Spleen (tissue), 7 donors: ENCODE measurements around the gene MCUR1.

Experiments used
- CTCF ChIP-seq, 11 experiments: fragments of 200-600 bp in 7 of 11; fragments of 450-650 bp in 4 of 11; sonication (generic) in 4 of 11; IDR thresholded peaks in 8 of 11; conservative IDR thresholded peaks in 3 of 11; 1 replicate in 7 of 11; 2 replicates in 4 of 11; pipeline versions ENCODE4 v1.4.0 to v1.8.0; 2016 to 2021; ENCODE audit warnings: antibody characterized with exemption in 11 of 11, inconsistent platforms in 4 of 11, mild to moderate bottlenecking in 1 of 11
- POLR2AphosphoS5 ChIP-seq, 3 donors: sonication (generic); formaldehyde crosslinking; IDR thresholded peaks; one replicate each; pipeline ENCODE4 v1.5.1; 2017; ENCODE audit warnings: antibody characterized with exemption in 3 of 3
- donor health status: DM: no; HTN: no; CAD: no; lungs with moderate emphysema.
- donor health status: DM: no; HTN: no; CAD: no.
- donor health status: DM: no; HTN: no; CAD: no.

DNA sequence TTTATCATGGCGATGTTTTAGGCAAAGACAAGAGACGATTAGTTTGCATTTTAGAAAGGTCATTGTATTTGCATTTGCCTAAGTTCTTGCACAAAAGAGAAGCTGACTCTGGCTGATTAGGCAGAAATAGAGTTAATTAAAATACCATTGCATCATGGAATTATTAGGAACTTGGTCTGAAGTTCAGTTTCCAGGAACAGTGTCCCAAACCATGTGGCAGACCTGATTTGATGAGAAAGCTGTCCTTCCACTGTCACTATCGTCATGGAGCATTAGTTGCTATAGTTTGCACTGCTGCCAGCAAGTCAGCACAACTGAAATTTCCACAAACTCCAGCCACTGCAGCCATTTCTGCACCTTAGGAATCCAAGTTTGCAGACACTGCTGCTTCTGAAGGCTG lies 24.3 kb upstream of the MCUR1 start:
- TF ChIP-seq CTCF (IDR thresholded peaks at IDR 0.05 in 8 of 11, conservative IDR thresholded peaks at IDR 0.05 in 3 of 11) (no peak), POLR2AphosphoS5 (IDR thresholded peaks at IDR 0.05) (no peak)
